GM23248 (cell line): ENCODE measurements around the gene WNK2.

Source experiments
- EZH2 ChIP-seq: fragments of 200-600 bp; sonication (generic); IDR thresholded peaks from 2 replicates; pipeline ENCODE4 v1.6.1; 2018; ENCODE audit warnings: antibody characterized with exemption, mild to moderate bottlenecking; ENCODE audit not compliant: insufficient read depth, poor library complexity, severe bottlenecking
- EZH2phosphoT487 ChIP-seq: fragments of 200-600 bp; sonication (generic); IDR thresholded peaks from 2 replicates; pipeline ENCODE4 v1.6.1; 2018; ENCODE audit warnings: antibody characterized with exemption, moderate library complexity, mild to moderate bottlenecking, low read depth; ENCODE audit not compliant: insufficient read depth

GRCh38 chr9:93247892-93248291 is 64.0 kb downstream of the WNK2 start:
- TF ChIP-seq EZH2 (no peak), EZH2phosphoT487 (no peak)
